Keratinocyte (primary cell): ENCODE results near the gene SCAF8. TPM values are rescaled to one million over a fixed set of nuclear protein-coding genes. Genes with fewer than 3 reads are reported as not detected.

Experiments
- DNase-seq: peaks from one replicate; pipeline ENCODE4 v3.0.0-alpha.2; 2011; ENCODE audit warnings: low read depth, missing footprints, low spot score
- FAIRE-seq: peaks from 2 replicates; lab custom pipeline; 2011; peaks lifted over from hg19 to GRCh38; lab: Jason Lieb, UNC
- H2AFZ ChIP-seq: 2 replicates; pipeline ENCODE4 v1.6.0; 2012; ENCODE audit warnings: low read length, control low read depth, inconsistent platforms; ENCODE audit not compliant: control insufficient read depth
- H3K27ac ChIP-seq: 2 replicates; pipeline ENCODE4 v1.5.1; 2011; ENCODE audit warnings: low read length; ENCODE audit not compliant: control insufficient read depth, insufficient read depth
- H3K27me3 ChIP-seq: 3 replicates; pipeline ENCODE4 v1.6.0; 2011; ENCODE audit warnings: low read length; ENCODE audit not compliant: control insufficient read depth, insufficient read depth; ENCODE audit errors: extremely low read depth
- H3K36me3 ChIP-seq, 2 experiments: 2 replicates in 1 of 2; 3 replicates in 1 of 2; pipeline ENCODE4 v1.5.1; 2011; ENCODE audit warnings: low read length in 2 of 2, mild to moderate bottlenecking in 1 of 2; ENCODE audit not compliant: control insufficient read depth in 2 of 2, insufficient read depth in 2 of 2; ENCODE audit errors: extremely low read depth in 1 of 2
- H3K4me1 ChIP-seq: 3 replicates; pipeline ENCODE4 v1.5.1; 2011; ENCODE audit warnings: low read length; ENCODE audit not compliant: control insufficient read depth, insufficient read depth; ENCODE audit errors: extremely low read depth
- H3K4me2 ChIP-seq: 3 replicates; pipeline ENCODE4 v1.6.0; 2011; ENCODE audit warnings: low read depth, low read length; ENCODE audit not compliant: control insufficient read depth, insufficient read depth; ENCODE audit errors: extremely low read depth
- H3K4me3 ChIP-seq, 3 experiments: fragments of 200-600 bp in 1 of 3; sonication (generic) in 1 of 3; 2 replicates in 2 of 3; 3 replicates in 1 of 3; pipeline ENCODE4 v1.5.1; 2011 to 2016; ENCODE audit warnings: low read length in 3 of 3, mild to moderate bottlenecking in 3 of 3, control low read depth in 2 of 3, inconsistent platforms in 1 of 3, low read depth in 1 of 3, mixed read lengths in 1 of 3, mixed run types in 1 of 3, moderate library complexity in 1 of 3; ENCODE audit not compliant: control insufficient read depth in 2 of 3, insufficient read depth in 2 of 3; ENCODE audit errors: extremely low read depth in 1 of 3
- H3K79me2 ChIP-seq: 2 replicates; pipeline ENCODE4 v1.6.0; 2012; ENCODE audit warnings: low read length; ENCODE audit not compliant: control insufficient read depth, insufficient read depth
- H3K9ac ChIP-seq: 3 replicates; pipeline ENCODE4 v1.6.0; 2011; ENCODE audit warnings: low read length; ENCODE audit not compliant: control insufficient read depth, insufficient read depth; ENCODE audit errors: extremely low read depth
- H3K9me1 ChIP-seq: 3 replicates; pipeline ENCODE4 v1.6.0; 2011; ENCODE audit warnings: low read length; ENCODE audit not compliant: control insufficient read depth, insufficient read depth; ENCODE audit errors: extremely low read depth
- H3K9me3 ChIP-seq: 2 replicates; pipeline ENCODE4 v1.5.1; 2012; ENCODE audit warnings: low read depth, low read length; ENCODE audit not compliant: control insufficient read depth
- H4K20me1 ChIP-seq: 3 replicates; pipeline ENCODE4 v1.6.0; 2011; ENCODE audit warnings: low read length; ENCODE audit not compliant: control insufficient read depth, insufficient read depth; ENCODE audit errors: extremely low read depth
- EZH2 ChIP-seq: IDR thresholded peaks from one replicate; pipeline ENCODE4 v1.6.1; 2012; ENCODE audit warnings: inconsistent platforms, mild to moderate bottlenecking, low read length, moderate library complexity
- dilution Hi-C: fragments of 300-500 bp; cut with MboI; formaldehyde crosslinking; loops from one replicate; pipeline ENCODE4 v1.7.0; 2020; ENCODE audit warnings: low sequenced_read_pairs; ENCODE audit not compliant: extremely low pct_ligation_motif_present
- polyA plus RNA-seq, 5 experiments: library from polyadenylated mRNA; depleted of rRNA in 3 of 5; stranded (reverse) in 3 of 5; stranded (forward) in 1 of 5; unstranded in 1 of 5; fragments of >200 nt; gene quantifications; 1 replicate in 1 of 5; 2 replicates in 3 of 5; 3 replicates in 1 of 5; pipeline versions ENCODE4 v1.2.1 to v1.2.3, GENCODE V29; 2011 to 2012; ENCODE audit warnings: missing spikeins in 2 of 5, low read depth in 1 of 5, low replicate concordance in 1 of 5
- TF ChIP-seq, protein P1 (sequence below), 3 experiments: IDR thresholded peaks in 1 of 3; conservative IDR thresholded peaks in 1 of 3; optimal IDR thresholded peaks in 1 of 3; 2 replicates in 2 of 3; 3 replicates in 1 of 3; pipeline versions ENCODE3 to v1.5.1; 2011; ENCODE audit warnings: low read length in 3 of 3, mild to moderate bottlenecking in 3 of 3, moderate library complexity in 2 of 3, control low read depth in 1 of 3, inconsistent platforms in 1 of 3; ENCODE audit not compliant: insufficient read depth in 2 of 3; ENCODE audit errors: extremely low read depth in 1 of 3

Gene SCAF8
- polyA plus RNA-seq, 1 donor (not counting 4 experiments of a cell fraction or from before 2014, with no cell fraction given): 19.1 TPM

DNA sequence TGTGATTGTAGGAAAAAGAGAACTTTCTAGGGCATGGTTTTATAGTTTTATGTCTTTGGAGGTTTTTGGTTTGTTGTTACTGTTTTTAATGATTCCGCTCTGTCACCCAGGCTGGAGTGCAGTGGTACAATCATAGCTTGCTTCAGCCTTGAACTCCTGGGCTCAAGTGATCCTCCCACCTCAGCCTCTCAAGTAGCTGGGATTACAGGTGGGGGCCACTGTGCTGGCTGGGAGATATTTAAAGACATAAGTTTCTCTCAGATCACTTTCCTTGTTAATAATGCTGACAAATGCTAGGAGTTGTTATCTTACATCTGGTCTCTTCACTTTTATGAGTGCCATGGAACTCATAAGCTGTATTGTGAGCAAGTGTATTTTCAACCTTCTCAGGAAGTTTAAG, 116.3 kb downstream of the SCAF8 start:
- no peak for TF ChIP-seq EZH2
- TF ChIP-seq, protein P1, sequence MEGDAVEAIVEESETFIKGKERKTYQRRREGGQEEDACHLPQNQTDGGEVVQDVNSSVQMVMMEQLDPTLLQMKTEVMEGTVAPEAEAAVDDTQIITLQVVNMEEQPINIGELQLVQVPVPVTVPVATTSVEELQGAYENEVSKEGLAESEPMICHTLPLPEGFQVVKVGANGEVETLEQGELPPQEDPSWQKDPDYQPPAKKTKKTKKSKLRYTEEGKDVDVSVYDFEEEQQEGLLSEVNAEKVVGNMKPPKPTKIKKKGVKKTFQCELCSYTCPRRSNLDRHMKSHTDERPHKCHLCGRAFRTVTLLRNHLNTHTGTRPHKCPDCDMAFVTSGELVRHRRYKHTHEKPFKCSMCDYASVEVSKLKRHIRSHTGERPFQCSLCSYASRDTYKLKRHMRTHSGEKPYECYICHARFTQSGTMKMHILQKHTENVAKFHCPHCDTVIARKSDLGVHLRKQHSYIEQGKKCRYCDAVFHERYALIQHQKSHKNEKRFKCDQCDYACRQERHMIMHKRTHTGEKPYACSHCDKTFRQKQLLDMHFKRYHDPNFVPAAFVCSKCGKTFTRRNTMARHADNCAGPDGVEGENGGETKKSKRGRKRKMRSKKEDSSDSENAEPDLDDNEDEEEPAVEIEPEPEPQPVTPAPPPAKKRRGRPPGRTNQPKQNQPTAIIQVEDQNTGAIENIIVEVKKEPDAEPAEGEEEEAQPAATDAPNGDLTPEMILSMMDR (optimal IDR thresholded peaks at IDR 0.05 in 1 of 3, IDR thresholded peaks at IDR 0.05 in 1 of 3, conservative IDR thresholded peaks at IDR 0.05 in 1 of 3; ENCODE audit: extremely low read depth in 1 of 3, insufficient read depth in 2 of 3, low read length in 3 of 3): no peak
- H3K79me2 ChIP-seq: peaks cover 23% of the 10 kb centered on the region
- dilution Hi-C loops: no loop called here
- no peak overlapping the region for H3K9ac ChIP-seq
- peaks cover 0 to 1% of the 10 kb centered on the region in 2 experiments for H3K36me3 ChIP-seq
- H3K9me3 ChIP-seq: no peaks in the 10 kb centered on the region
- no peak overlapping the region for H3K4me2 ChIP-seq
- H3K27me3 ChIP-seq: no peaks in the 10 kb centered on the region
- no peak for FAIRE-seq
- no peak overlapping the region for H3K4me3 ChIP-seq
- H4K20me1 ChIP-seq: no peaks in the 10 kb centered on the region
- no peaks in the 10 kb centered on the region for H3K4me1 ChIP-seq
- DNase-seq: no peak
- no peaks in the 10 kb centered on the region for H3K9me1 ChIP-seq
- H2AFZ ChIP-seq: no peak overlapping the region
- H3K27ac ChIP-seq: no peak overlapping the region

GRCh38 chr6:154852687-154853086, 119.5 kb downstream of the SCAF8 start:
- H3K9ac ChIP-seq: no peak overlapping the region
- H4K20me1 ChIP-seq: no peaks in the 10 kb centered on the region
- H3K27me3 ChIP-seq: no peaks in the 10 kb centered on the region
- H3K36me3 ChIP-seq: no peaks in the 10 kb centered on the region
- H3K79me2 ChIP-seq: peaks cover 12% of the 10 kb centered on the region
- dilution Hi-C loops: no loop called here
- H3K4me1 ChIP-seq: no peaks in the 10 kb centered on the region
- H3K27ac ChIP-seq: no peak overlapping the region
- H2AFZ ChIP-seq: no peak overlapping the region
- DNase-seq (no peak), FAIRE-seq (no peak)
- H3K9me1 ChIP-seq: no peaks in the 10 kb centered on the region
- H3K4me3 ChIP-seq: no peak overlapping the region
- H3K9me3 ChIP-seq: no peaks in the 10 kb centered on the region
- no peak overlapping the region for H3K4me2 ChIP-seq
- TF ChIP-seq, protein P1 (optimal IDR thresholded peaks at IDR 0.05 in 1 of 3, IDR thresholded peaks at IDR 0.05 in 1 of 3, conservative IDR thresholded peaks at IDR 0.05 in 1 of 3; ENCODE audit: extremely low read depth in 1 of 3, insufficient read depth in 2 of 3, low read length in 3 of 3): no peak
- TF ChIP-seq EZH2: no peak
